Stimulated activated CD4-positive, alpha-beta T cell treated with anti-CD3 and anti-CD28 coated beads, Interleukin-15, amount 100 ng/mL, for 24 hours (primary cell): Measurements from ENCODE around the gene GAK.
"Not testable (repeated sequence)": the region's sequence is repeated elsewhere in the genome, so short reads cannot be mapped to it uniquely, and the experiment has no call there.

Experiments used
- DNase-seq: peaks from one replicate; pipeline ENCODE4 v3.0.0-alpha.2; 2020

The GAK gene

GRCh38 chr4:925171-925570 is 6.9 kb downstream of the GAK start:
- no peak for DNase-seq

- peak; percentile 46 for DNase-seq
Observed at GRCh38 chr4:924107-925096, 7.7 kb downstream of the GAK start.

DNA sequence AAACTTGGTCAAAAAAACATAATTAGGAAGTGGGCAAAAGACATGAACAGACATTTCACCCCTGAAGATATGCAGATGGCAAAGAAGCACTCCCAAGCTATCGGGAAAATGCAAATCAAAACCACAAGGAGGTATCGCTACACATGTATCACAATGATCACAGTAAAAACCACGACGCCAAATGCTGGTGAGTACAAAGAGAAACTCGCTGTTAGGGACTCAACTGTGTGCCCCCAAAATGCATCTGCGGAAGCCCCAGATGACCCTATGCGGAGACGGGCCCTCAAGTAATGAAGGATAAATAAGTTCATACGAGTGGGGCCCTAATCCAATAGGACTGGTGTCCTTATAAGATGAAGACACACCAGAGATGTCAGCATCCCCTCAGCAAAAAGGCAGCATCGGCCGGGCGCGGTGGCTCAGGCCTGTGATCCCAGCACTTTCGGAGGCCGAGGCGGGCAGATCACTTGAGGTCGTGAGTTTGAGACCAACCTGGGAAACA is 10.2 kb downstream of the GAK start:
- peak; percentile 31 for DNase-seq

- DNase-seq: not testable (repeated sequence)
Observed at GRCh38 chr4:919004-919680, 13.0 kb downstream of the GAK start.

- not testable (repeated sequence) for DNase-seq
Observed at GRCh38 chr4:918591-918990, 13.5 kb downstream of the GAK start.

DNA sequence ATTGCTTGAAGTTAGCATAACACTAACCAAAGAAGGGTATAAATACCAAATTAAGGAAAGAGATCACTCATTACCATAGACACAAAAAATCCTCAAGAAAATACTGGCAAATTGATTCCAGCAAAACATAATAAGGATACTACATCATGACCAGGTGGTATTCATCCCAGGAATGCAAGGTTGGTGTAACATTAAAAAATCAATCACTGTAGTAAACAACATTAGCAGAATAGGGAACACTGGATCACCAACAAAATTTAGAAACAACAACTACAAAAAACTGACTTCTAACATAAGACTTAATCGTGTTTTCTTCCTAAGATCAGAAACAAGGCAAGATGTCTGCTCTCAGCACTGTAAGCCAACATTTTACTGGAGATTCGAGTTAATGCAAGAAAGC is 14.1 kb downstream of the GAK start:
- no peak for DNase-seq

- no peak for DNase-seq
Observed at GRCh38 chr4:917466-917865, 14.7 kb downstream of the GAK start.

DNA sequence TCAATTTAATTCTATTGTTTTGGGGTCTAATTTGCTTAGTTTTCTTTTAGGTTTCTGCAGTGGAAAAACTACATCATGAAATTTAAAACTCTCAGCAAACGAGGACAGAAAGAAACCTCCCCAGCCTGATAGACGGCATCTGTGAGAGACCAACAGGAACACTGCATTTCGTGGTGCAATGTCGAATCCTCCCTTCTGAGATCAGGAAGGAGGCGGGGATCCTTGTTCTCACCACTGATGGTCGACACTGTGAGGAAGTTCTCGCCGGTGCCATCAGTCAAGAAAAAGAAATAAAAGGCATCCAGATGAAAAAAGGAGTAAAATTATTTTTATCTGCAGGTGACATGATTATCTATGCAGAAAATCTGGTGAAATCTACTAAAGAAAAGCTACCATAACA is 16.5 kb downstream of the GAK start:
- no peak for DNase-seq

- DNase-seq: no peak
Observed at GRCh38 chr4:915041-915474, 17.1 kb downstream of the GAK start.

GRCh38 chr4:914531-914930 is 17.6 kb downstream of the GAK start:
- no peak for DNase-seq

- no peak for DNase-seq
Observed at GRCh38 chr4:913280-913618, 18.9 kb downstream of the GAK start.

GRCh38 chr4:912548-913279 is 19.4 kb downstream of the GAK start:
- DNase-seq: no peak

DNA sequence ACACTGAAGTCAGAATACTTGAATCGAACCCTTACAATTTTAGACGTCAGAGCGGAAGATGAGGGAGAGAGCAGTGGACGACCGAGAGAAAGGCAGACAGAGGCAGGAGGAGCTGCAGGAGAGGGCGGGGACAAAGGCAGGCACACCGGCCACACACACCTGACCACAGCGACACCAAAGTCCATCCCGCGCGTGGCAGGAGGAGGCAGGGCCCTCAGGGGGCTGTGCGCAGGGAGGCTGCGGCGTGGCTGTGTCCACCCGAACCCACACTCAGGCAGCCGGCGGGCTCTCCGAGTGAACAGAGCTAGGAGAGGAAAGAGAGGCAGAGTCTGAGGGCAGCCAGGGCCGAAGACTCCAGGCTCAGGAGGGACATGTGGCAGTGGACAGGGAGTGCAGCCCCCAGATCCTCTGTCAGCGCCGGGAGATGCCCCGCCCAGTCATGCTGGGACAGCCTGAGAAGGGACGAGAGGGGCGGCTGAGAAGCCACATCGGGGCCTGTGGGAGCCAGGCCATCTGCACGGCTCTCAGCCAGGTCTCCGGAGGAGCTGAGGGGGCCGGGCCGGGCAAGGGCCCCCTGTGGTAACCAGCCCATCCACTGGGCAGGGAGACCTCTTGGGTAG is 20.1 kb downstream of the GAK start:
- DNase-seq: no peak

DNA sequence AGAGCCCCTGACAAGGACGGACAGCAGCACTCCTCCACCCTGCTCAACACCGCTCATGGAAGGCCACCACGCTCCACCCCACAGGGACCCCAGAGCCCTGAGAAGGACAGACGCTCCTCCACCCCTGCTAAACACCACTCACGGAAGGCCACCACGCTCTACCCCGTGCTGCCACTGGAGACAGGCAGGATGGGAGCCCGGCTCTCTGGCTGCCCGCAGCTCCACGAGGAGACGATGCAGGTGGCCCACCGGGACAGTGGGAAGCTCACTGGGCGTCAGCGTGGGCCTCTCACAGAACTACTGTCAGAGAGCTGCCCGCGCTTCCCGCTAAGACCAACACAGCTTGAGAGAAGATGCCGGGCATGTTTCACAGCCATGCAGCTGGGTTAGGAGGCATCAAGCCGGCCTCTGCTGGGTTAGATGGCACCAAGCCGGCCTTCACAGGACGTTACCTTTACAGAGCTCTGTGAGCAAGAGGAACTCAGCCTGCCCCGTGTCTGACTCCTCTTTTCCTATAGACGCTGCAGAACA is 20.8 kb downstream of the GAK start:
- no peak for DNase-seq

DNA sequence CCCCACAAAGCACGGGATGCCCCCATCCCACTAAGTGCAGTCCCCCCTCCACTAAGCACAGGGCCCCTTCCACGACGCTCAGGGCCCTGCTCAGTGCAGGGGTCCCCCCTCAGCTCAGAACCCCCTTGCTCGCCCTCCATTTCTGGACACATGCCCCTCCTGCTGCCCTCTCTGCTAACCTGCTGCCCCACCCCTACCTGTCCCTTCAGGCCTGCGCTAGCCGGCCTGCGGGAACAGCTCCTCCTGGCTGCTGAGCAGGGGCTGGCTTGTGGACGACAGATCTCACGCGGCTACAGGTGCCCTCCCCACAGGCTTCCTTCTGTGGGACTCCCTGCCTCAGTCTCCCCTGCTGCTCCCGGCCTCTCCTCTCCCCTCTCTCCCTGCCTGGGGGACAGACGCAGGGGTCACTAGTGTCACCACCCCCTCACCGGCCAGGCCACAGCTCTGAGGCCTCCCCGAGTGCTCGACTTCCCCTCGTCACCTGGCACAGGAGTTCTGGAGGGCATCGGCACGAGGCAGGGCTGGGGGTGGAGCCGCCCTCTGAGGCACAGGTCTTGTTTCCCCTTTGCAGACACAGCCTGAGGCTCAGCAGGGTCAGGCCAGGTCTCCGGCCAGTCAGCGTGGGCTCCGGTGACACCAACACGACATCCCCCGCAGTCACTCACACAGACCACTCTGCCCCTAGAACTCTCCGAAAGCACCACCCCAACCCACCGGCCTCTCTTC is 21.6 kb downstream of the GAK start:
- DNase-seq: no peak

DNA sequence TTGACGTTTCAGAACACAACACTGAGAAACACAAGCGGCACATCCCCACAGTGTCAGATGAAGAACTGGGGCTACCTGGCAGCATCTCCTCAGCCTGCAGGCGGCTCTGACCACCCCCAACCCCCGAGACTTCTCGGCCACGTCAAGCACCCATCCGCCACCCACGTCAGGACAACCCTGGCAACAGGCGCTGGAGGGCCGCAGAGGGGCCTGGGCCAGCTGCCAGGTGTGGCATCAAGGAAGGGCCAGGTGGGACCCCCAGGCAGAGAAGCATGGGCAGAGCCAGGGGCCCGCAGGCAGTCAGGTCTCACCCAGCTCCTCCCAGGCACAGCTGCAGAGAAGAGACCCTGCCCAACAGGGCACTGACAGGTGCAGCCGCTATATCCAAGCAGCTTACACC is 22.3 kb downstream of the GAK start:
- no peak for DNase-seq

DNA sequence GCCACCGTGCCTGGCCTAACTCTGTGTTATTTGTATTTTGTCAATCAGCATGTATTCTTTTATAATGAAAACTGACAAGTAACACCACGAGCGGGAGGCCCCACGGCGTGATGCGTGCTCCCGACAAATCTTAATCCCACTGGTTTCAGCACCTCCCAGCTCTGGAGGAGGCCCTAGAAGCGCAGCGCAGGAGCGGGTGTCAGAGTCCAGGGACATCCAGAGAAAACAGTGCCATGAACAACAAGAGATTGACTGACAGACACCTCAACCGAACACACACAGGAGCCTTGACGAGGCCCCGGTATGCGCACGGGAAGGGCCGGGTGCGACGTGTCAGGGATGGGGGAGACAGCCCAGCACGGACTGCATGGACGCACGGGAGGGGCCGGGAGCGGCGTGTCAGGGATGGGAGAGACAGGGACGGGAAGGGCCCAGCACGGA is 23.0 kb downstream of the GAK start:
- no peak for DNase-seq

DNA sequence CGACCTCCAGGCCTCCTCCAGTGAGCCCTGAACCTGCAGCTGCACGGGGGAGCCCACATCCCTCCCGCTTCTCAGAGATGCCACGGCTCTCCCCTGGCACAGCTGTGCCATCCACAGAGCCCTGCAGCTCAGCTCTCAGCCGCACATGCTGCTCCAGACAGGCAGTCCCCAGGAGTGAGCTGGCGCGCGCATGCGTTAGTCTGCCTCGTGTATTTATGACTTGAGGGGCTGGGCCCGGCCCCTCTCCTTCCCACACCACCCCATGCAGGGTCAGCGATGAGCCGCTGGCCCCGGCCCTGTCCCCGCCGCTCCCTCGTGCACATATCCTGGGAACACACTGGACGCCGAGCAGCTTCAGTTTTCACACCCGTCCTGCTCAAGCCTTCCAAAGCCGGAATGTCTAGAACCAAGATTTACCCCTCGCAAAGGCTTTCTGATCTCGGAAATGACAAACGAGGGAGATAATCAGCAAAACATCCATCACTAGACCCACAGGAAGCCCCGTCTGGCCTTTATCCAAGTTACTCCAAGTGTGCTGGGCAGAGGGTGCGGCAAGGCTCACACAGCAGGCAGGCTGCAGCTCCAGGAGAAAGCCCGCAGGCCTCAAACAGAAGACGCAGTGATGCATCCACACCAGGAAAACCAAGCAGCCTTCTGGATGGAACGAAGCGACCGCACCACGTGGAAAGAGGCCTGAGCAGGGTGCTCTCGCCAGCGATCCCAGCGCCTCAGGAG is 24.3 kb downstream of the GAK start:
- no peak for DNase-seq

DNA sequence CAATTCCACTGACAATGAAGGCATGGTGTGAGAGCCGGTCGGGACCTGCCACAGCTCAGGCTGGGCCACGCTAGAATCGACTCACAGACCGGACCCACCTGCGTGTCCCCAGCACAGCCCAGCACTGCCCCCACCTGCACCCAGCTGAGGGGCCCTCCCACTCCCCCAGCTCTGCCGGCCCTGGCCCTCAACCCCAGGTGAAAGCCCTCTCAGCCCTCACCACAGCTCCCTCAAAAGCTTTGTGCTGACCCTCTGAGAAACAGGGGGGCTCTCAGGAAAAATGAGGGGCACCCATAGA is 25.1 kb downstream of the GAK start:
- no peak for DNase-seq

GRCh38 chr4:906339-907102 is 25.6 kb downstream of the GAK start:
- DNase-seq: no peak
